DMS79 (cell line): Measurements from ENCODE around the gene AIF1.

Source experiments
- DNase-seq: peaks from one replicate; lab custom pipeline; 2025; lab: John Stamatoyannopoulos, UW

AIF1 gene

GRCh38 chr6:31642798-31643570 lies 27.9 kb downstream of the AIF1 start:
- no peak for DNase-seq

DNA sequence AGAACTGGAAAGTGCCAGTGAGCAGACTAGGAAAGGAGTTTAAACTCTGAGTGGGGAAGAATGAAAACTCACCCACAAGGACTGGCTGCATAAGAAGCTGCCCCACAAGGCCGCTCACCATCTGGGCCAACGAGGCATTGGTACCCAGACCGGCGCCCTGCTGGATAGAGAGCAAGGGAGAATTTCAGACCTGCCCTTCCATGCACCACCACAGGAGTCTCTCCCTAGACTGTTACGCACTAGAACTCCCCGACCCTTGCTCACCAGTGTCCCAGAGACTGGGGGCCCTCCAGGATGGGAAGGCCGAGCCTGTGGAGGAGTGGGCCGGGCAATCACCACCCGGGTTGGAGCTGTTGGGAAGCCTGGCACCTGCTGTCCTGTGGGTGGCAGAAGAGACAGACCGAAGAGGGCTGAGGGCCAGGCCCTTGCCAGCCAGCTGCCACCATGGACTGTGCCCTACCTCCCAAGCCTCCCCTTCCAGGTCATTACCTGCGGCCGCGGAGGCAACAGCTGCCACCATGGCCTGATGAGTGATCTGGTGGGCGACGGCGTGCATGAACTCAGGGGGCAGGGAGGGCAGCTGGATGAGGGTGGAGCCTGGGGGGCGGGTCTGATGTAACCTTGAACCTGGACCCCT lies 28.9 kb downstream of the AIF1 start:
- DNase-seq, result no peak

DNA sequence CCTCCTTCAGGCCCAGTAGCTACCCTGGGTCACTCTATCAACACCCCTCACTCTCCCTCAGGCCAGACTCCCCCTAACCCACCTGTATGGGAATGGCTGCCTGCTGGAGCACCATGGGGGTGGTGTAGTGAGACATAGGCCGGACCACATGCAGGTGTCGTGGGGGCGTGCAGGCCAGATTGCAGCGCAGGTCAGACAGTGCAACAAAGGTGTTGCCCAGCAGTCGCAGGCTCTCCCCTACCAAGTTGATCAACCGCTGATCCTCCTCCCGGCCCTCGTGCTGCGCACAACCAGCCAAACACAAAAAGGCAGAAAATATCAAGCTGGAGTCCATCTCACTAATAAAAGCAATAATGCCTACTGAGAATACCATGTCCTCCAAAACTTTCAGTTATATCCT lies 30.3 kb downstream of the AIF1 start:
- DNase-seq, result no peak

DNA sequence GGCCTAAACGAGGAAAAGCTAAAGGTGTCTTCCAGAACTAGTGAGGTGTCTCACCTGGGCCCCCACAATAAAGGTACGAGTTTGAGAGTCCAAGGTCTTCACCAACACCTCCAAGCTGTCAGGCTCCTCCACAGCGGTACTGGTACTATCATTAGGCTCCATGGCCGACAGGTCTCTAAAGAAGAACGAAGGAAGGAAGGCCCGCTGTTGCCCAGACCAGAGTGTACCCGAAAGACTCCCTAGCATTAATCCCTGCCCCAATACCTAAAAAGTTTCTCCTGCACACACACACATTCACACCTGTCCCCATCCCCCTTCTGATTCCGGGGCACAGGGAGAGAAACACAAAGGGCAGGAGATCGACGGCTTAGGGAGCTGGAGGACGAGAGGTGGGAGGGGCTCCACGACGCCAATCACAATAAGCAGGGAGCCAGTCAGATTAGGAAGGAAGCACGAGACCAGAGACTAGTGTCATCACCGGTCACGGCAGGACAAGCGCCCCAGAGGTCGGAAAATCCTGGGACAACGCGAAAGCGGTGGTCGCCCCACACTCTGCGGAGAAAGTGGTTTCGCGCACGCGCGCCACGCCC lies 36.7 kb downstream of the AIF1 start:
- peak; percentile 67 for DNase-seq

- DNase-seq, result peak; percentile 95
Observed at GRCh38 chr6:31652925-31653724, 38.1 kb downstream of the AIF1 start.

DNA sequence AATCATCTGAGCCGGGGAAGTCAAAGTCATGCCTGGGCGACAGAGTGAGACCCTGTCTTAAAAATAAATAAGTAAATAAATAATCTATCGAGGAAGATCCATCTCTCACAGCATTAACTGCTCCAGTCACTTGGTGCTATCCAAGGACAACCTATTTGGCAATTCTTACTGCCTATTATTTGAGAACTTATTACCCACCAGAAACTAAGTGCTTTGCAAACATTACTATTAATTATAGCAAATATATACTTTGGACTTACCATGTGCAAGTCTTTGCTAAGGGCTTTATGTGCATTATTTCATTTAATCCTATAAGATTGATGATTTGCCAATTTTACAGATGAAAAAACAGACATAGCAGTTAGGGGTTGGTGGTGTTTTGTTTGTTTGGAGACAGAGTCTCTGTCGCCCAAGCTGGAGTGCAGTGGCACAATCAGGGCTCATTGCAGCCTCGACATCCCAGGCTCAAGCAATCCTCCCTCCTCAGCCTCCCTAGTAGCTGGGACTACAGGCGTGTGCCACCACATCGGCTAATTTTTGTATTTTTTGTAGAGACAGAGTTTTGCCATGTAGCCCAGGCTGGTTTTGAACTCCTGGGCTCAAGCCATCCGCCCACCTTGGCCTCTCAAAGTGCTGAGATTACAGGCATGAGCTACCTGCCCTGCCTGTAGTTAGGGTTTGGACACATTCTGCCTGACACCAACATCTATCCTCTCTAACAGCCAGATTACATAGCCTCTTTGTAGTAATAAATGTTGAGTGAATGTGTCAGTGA lies 39.7 kb downstream of the AIF1 start:
- DNase-seq, result no peak

- no peak for DNase-seq
Observed at GRCh38 chr6:31655349-31656237, 40.6 kb downstream of the AIF1 start, which contains the start of gene APOM. APOM (plus strand) TSS chr6:31655894; CDS start chr6:31655967, 73 bp downstream.

DNA sequence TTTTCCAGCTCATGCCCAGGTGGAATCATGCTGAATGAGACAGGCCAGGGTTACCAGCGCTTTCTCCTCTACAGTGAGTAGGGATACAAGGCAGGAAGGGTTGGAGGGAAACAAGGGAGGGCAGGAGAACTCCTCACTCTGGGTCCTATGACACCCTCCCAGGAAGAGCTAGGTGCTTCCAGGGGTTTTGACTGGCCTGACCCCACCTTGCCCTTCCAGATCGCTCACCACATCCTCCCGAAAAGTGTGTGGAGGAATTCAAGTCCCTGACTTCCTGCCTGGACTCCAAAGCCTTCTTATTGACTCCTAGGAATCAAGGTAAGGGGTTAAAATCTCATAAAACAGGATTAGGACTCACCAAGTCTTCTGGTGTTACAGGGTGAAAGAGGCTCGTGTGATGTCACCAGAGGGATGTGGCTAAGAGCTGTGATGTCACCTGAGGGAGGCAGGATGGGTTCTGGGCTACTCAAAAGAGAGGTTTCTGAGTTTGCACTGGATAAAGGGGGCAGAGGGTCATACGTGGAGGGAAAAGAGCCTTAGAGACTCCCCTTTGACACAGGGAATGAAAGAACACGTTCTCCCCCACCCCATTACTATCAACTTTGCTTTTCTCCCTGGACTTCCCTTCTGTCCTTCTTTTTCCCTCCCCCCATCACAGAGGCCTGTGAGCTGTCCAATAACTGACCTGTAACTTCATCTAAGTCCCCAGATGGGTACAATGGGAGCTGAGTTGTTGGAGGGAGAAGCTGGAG lies 42.5 kb downstream of the AIF1 start:
- DNase-seq, result no peak

- DNase-seq, result no peak
Observed at GRCh38 chr6:31658158-31658688, 43.2 kb downstream of the AIF1 start.

DNA sequence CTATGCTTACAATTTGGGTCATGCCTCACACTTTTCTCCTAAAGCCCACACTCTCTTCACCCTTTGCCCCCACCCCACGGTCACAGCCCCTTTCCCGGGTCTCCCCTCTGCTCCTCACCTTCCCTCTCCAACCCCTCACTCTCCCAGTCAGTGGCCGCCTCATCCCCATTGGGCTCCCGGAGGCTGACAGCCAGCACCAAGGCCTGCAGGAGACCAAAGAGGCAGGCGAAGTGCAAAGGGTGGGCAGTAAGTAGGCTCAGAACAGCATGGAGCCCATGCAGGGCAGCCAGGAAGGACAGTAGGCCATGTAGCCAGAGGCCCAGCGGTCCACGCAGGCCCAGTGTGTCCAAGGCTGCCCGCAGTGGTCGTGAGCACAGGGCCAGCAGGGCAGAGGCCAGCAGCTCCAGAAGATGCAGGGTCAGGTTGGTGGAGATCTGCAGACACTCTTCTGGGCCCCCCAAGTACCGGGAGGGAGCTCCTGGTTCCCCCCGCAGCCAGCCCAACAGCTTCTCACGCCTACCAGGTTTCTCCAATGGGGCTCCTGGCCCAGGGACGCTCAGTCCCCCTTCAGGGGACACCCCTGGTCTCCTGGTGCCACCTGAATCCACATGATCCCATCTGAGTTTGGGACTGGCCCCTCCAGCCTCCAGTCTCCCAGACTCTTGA lies 44.1 kb downstream of the AIF1 start:
- no peak for DNase-seq

GRCh38 chr6:31659649-31660380 lies 44.8 kb downstream of the AIF1 start:
- DNase-seq, result no peak

- DNase-seq, result peak; percentile 62
Observed at GRCh38 chr6:31660381-31661261, 45.6 kb downstream of the AIF1 start, which contains the start of gene C6orf47. C6orf47 (minus strand) TSS chr6:31660778; CDS start chr6:31659947, 831 bp downstream.

GRCh38 chr6:31661262-31662123 lies 46.5 kb downstream of the AIF1 start:
- no peak for DNase-seq

GRCh38 chr6:31662124-31662723 lies 47.2 kb downstream of the AIF1 start:
- no peak for DNase-seq

- DNase-seq, result no peak
Observed at GRCh38 chr6:31663126-31663960, 48.3 kb downstream of the AIF1 start.
